HG02588 (cell line): Measurements from ENCODE around the gene SPATA4.
"Not testable (repeated sequence)": the region's sequence is repeated elsewhere in the genome, so short reads cannot be mapped to it uniquely, and the experiment has no call there.

Experiments used
- ATAC-seq: cut with Tn5 transposase; IDR thresholded peaks from one replicate; pipeline ENCODE4 v1.9.1; 2021; ENCODE audit warnings: mild to moderate bottlenecking, moderate library complexity; ENCODE audit not compliant: unreplicated experiment

The SPATA4 gene

DNA sequence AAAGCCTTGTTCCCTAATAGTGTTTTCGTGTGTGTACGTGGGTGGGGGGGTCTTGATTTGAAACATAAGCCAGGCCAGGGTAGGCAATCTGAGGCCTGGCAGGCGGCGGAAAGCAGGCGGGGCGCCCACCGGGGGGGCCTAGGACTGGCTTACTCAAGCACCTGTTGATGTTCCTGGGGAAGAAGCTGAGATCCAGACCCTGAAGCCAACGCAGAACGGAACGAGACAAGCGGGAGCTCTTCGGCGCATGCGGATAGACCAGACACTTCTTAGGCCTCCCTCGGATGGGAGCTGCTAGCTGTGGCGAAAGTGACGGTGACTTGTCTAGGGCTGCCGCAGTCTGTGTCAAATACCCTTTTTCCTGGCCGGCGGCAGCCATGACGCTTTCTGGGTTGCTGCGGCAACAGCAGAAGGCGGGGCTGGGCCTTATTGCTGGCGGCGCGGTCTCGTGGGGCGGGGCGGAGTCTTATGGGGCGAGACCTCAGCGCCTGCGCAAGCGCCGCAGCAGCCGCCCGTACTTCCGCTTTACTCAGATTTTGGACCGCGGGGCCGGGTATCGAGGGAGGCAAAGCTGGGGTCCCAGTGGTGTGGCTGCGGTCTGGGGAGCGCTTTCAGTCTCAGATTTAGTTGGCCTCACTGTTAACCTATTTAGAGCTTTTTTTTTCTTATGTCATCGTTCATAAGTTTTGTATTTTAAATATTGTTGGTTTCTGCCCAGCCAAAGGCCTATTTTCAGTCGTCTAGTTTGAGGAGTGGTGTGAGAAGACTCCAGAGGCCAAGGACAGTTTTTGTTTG, at the start of gene SPATA4:
SPATA4 (minus strand) TSS at position 402 of the 795 bp plus-strand sequence; CDS start at position 379, 23 bp downstream.
- ATAC-seq: peak; percentile 97

DNA sequence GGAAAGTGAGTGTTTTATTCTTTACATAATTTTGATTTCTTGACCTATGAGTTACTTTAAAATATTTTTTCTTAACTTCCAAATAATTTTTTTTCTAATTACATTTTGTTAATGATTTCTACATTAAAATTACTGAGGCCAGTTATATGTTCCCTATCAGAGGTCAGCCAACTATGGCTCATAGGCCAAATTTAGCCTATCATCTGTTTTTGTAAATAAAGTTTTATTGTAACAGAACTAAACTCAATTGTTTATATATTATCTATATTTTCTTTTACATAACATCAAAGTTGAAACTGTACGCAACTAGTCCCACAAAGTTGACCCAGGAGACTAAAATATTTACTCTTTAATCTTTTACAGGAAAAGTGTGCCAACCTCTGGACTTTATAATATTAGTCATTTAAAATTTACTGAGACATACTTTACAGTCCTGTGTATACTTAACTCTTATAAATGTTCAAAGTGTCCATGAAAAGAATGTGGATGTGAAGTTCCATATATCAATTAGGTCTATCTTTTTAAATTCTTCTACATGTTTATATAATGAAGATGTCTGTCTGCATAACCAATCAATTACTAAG, 47.5 kb upstream of the SPATA4 start:
- ATAC-seq: no peak

DNA sequence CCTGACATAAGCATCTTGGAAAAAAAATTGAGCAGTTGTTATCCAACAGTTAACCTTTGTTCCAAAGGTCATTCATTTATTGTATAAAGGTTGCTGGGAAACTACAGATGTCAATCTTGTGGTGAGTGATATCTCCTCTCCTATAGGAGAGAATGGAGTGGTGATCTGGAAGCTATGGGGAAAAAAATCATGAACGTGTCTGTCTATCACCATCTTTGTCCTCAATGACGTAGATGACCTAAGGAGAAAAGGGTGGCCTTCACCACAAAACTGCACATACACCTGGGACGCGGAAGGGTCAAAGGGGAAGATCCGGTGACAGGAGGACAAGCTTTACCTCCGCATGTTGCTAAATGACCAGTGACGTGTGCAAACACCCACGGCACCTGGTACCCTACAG, 46.3 kb upstream of the SPATA4 start:
- no peak for ATAC-seq

DNA sequence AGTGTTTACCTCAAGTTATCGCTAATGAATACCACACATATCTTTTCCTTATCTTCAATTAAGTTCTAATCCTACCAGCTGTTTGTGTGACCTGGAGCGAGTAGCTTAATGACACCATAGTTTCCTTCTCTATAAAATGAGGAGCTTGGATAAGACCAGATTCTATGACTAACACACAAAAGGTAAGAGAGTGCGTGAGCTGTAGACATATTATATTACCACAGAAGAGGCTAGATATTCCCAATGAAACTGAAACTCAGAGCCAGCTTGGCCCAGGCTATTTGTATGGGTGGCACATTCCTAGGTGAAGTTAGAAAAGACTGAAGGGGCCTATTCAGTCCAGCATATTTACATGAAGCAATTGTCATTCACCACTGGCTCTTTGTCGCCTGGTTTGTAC, 43.4 kb upstream of the SPATA4 start:
- ATAC-seq: no peak

DNA sequence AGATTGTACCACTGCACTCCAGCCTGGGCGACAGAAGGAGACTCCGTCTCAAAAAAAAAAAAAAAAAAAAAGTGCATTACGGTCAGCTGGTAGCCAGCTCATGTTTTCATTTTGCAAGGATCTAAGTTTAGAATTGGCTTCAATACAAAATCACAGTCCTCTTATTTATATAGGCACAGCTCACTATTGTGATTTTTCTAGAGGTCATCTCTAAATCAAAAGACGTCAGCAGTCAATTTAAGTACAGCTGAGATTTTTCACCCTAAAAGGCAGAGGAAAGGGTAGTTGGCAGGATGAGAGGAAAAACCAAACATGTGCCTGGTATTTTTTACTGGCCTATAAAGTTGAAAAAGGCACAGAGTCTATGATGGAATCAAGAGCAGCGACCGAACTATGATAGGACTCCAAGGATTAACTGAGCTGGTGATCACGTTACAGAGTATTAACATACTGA, 42.8 kb upstream of the SPATA4 start:
- no peak for ATAC-seq

DNA sequence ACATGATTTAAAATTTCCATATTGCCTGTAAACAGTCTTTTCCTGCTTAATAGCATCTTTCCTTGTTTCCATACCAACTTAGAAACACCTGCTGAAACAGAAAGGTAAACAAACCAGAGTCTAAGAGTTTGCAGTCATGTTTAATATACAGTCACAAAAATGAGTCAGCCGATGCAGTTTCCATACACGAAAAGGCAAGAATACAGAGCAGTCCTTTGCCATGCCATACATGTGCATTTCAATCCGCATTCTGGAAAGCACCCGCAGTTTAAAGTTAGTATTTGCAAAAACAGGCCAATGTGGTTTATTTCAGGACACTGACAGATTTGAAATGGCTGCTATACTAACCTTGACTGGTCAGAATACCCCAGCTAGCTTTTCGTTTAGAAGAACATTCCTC, 41.6 kb upstream of the SPATA4 start:
- ATAC-seq: no peak

DNA sequence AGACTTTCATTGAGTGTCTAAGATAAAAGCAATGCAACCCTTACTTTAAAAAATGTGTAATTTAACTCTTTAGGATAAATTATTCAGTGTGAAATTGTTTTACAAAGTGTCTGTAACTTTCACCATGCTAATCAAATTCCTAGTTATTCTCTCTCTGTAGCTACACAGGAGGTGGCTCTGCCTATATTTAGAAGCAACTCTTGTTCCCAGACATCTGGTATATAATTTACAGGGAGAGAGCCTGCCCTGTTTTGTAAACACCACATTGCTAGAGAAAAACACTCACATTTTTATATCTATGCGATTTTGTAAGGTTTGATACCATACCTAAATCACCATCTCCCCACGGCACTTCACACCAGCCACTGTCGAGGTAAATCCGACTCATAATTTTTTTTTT, 35.5 kb upstream of the SPATA4 start:
- ATAC-seq: no peak

DNA sequence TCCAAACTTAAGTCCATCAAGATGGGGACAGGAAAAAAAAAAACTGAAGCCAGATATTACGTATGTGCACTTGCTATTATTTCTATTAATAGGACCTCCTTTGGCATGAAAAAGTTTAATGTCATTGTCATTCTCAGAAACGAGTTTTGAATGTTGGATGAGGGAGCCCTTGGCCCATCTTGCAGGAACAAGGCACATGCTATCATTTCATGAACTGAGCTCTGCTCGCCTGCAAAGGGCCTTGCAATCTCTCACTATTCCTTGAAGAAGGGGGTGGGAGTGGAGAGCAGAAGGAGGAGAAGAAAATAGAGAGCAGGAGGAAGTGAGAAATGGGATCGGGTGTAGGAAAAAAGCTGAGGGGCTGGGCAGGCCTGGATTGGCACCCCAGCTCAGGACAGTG, 34.3 kb upstream of the SPATA4 start:
- no peak for ATAC-seq

DNA sequence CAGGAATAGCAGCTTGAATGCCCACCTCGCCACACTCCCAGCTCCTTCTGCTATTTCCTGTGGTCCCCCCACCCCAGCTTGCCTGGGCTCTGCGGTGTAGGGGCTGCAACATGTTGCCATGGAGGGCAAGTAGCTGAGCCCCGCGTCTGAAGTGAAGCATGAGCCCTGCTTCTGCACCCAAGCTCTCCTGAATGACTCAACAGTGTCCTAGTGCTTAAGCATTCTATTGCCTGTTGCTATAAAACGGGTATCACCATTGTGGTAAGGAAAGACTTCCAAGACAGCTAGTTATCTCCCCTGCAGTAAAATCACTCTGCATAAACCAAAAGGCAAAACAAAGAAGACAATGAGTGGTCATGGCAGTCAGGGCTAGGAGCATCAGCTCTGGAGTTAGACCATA, 31.4 kb upstream of the SPATA4 start:
- no peak for ATAC-seq

DNA sequence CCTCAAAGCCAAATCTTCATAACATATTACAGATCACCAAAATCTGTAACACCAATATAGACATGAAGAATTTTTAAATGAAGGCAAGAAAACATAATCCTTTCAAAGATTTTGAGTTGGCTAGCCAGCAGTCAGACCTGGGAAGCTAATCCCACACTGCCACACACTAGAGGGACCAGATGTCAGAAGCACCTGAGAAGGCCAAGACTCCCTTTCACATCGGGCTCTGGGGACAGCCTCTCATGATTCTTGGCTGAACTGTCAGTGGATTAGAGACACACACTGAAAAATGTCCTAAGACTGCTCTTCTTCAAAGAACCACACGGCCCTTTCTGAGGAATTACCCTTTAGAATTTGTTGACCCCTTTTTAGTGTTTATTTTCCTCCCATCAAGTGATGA, 28.2 kb upstream of the SPATA4 start:
- ATAC-seq: no peak

DNA sequence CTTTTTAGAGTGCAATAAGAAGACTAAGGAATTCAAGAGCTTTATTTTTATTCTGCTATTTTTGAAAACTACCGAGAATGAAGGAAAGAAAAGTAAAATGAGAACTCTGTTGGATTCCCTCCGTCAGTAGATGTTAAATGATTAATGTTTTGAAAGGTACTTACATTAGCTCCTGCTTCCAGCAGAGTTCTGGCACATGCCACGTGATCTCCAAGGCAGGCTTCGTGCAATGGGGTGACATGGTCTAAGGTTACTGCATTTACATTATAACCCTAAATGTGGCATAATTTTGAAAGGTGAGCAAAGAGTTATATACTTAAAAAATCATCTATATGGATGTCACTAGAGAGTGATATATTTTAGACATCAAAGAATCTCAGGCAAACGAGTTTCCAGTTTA, 26.8 kb upstream of the SPATA4 start:
- ATAC-seq: no peak

DNA sequence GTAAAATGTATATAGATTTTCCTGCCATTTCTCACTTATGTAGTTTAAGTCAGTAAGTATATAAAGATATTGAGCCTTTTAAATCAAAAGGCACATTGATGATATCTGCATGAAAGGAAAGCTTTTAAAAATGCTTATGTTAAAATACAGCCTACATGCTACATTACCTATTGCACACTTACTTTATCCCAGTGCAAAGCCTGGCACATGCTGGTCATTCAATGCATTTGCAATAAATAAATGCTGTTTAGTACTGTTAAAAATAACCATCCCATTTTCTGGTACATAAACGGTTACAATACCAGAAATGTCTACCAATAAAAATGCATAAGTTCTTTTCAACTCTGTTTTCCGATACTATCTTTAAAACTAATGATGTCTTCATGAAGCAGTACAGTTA, 22.1 kb upstream of the SPATA4 start:
- no peak for ATAC-seq

DNA sequence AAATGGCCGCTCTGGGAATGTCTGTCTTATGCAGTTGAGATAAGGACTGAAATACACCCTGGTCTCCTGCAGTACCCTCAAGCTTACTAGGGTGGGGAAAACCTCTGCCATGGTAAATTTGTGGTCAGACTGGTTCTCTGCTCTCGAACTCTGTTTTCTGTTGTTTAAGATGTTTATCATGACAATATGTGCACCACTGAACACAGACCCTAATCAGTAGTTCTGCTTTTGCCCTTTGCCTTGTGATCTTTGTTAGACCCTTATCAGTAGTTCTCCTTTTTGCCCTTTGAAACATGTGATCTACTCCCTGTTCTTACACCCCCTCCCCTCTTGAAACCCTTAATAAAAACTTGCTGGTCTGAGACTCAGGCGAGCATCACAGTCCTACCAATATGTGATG, 17.0 kb upstream of the SPATA4 start:
- not testable (repeated sequence) for ATAC-seq

DNA sequence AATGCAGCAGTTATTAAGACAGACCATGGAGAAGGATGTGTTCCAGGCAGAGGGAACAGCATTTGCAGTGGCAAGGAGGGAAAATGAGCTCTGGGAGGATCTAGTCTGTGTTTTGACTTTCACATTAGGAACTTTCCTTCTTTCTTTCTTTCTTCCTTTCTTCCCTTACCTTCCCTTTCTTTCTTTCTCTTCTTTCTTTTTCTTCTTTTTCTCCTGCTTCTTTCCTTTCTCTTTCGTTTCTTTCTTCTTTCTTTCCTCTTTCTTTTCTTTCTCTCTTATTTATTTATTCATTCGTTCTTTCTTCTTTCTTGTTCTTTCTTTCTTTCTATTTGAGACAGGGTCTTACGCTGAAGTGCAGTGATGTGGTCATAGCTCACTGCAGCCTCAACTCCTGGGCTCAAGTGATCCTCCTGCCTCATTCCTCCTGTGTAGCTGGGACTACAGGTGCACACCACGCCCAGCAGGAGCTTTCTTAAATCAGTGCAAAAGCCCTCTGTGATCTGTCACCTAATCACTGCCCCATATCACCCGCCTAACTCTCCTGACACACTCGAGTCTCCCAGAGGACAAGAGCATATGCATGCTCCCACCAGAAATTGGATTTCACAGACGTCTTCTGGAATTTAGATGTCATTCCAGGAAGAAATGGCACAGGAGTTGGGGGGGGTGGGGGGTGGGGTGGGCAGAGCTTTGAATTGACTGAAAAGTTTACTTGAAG, 15.4 kb upstream of the SPATA4 start:
- ATAC-seq: no peak

DNA sequence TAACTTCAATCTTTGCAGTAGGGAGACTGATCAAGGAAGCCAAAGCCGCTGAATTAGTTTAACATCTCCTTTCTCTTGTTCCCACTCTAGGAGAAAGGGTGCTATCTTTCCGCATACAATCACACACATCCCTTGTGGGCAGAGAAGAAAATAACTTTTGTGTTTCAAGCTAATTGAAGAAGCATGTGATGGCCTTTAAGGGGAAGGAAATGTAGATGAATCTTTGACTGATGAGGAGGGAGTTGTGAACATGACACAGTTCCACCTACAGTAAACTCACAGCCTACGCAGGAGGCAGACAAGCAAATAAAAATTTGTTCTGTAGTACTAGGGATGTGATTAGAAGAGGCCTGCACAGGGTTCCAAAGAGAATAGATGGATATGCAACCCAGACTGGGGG, 14.7 kb upstream of the SPATA4 start:
- no peak for ATAC-seq

DNA sequence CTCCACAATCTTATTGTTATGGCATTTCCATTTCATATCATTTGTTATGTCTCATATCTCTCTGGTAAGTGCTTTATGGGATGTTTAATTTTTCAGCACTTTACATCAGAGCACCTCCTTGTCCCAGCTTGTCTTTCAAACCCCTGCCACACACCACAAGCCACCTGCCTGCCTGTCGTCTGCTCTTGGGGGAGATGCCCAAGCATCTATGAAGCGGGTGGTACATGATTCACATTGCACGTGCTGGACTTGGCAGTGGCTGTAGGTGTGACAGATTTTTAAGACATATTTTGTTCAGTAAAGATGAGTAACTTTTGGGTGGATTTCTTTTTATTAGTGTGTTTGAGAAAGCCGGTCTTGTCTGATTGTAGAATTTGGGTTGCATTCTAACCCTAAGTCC, 14.2 kb upstream of the SPATA4 start:
- ATAC-seq: no peak

DNA sequence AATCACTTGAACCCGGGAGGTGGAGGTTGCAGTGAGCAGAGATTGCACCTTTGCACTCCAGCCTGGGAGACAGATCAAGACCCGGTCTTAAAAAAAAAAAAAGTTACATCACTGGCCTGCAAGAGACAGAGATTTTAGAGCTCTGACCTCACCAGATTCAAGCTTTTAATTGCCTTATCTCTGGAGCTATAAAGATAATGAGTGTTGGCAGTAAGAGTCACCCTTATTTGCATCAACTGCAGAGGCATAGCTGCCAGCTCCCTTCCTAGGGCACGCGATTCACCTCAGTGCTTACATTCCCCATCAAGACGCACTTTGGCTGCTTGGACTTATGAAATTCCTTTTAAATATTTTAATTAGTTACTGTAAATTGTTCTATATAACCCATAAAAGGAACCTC, 12.5 kb upstream of the SPATA4 start:
- ATAC-seq: no peak

DNA sequence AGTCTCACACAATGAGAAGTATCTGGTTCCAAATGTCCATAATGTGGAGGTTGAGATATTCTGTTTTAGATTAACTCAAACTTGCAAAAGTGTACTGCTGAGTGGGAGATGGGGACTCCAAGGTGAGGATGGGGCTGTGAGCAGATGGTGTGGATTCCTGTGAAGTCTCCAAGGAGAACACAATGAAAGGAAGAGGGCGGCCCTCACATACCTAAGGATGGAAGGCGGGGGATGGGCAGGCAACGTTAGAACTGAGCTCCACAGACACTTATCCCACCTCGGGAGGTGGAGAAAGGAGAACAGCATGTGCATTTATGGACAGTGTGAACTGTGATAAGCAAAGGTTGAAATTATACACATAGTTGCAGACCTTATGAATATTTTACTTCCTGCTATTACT, 9.9 kb upstream of the SPATA4 start:
- ATAC-seq: no peak

DNA sequence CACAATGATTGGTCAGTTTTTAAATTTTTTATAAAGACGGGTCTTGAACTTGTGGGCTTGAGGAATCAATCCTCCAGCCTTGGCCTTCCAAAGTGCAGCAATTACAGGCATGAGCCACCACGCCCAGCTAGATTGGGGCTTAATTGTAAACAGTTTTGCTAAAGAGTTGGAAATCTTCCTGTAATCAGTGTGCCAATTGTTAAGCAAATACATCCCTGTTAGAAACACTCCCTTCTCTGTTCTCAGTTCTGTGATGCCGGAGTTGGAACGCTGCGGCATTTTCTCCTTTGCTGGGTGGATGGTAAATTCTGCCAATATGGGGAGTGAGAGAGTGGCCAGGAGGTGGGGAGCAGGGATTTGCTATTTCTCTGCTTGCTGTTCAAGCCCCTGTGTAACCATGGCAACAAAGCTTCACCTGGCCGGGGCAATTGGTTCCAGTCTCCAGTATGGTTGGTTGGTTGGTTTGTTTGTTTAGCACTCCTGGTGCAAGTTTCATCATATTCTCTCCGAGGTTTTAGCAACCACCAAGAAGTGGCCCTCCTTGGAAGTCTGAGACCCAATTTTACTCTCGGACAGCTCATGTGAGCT, 3.0 kb upstream of the SPATA4 start:
- no peak for ATAC-seq

DNA sequence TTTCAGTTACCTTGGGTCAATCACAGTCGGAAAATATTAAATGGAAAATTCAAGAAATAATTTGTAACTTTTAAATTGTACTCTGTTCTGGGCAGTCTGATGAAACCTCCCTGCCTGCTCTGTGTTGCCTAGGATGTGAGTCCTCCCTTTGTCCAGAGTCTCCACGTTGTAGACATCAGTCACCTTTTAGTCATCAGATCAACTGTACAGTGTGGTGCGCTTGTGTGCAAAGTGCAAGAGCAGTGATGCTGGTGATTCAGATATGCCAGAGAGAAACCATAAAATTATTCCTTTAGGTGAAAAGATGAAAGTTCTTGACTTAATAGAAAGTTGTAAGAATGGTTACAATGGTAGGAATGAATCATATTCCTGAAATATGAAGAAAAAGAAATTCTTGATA, 1.4 kb downstream of the SPATA4 start:
- no peak for ATAC-seq

DNA sequence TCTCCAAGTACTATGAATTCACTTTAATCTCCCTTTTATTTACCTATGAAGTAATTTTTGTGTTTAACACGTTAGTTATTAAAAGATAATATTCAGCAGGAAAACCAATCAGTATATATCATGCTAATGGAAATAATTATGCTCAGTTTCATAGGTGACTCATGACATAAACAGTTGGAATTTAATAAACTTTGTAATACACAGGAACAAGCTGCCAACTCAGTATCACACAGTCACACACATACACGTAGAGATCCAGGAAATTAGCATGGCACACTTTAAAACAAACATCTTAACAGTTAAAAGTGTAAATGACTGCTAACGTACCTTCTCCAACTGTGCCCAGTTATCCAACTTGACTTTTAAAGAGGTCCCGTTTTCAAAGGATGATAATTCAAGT, 2.3 kb downstream of the SPATA4 start:
- no peak for ATAC-seq

DNA sequence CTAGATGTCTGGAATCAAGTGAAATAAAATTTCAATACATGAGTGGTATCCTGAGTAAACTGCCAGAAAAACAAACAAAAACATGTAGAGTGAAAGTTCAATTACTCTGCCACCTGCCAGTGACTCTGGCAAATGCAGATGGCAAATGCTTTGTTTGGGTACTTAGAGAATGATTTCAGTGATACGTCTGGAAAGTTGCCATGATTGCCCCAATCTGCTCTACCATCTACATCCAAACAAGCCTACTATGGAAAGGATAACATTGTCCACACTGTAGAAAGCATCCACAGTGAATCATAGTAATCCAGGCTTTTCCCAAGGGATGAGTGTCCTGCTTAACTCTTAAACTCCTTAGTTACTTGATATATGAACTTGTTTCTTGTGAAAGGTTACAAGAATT, 3.4 kb downstream of the SPATA4 start:
- ATAC-seq: no peak
